T-helper 2 cell treated with Interferon-gamma antibody and Interleukin-4, amounts not matched to agents 5 μg/mL and 100 μg/mL, for 36 hours (primary cell): ENCODE measurements around the gene ITGAD.
"Not testable (repeated sequence)": the region's sequence is repeated elsewhere in the genome, so short reads cannot be mapped to it uniquely, and the experiment has no call there.

Experiments
- DNase-seq: peaks from one replicate; pipeline ENCODE4 v3.0.0; 2021; ENCODE audit warnings: low spot score
- H3K27ac Mint-ChIP-seq: one replicate; pipeline ENCODE4 v1.8.0; 2021; ENCODE audit warnings: mild to moderate bottlenecking, mixed read lengths
- H3K27me3 Mint-ChIP-seq: one replicate; pipeline ENCODE4 v1.8.0; 2021; ENCODE audit warnings: low read depth, mixed read lengths
- H3K36me3 Mint-ChIP-seq: one replicate; pipeline ENCODE4 v1.8.0; 2021; ENCODE audit warnings: low read depth, mixed read lengths
- H3K4me1 Mint-ChIP-seq: one replicate; pipeline ENCODE4 v1.8.0; 2021; ENCODE audit warnings: low read depth, mixed read lengths
- H3K4me3 Mint-ChIP-seq: one replicate; pipeline ENCODE4 v1.8.0; 2022; ENCODE audit warnings: mild to moderate bottlenecking, moderate library complexity, mixed read lengths
- H3K9me3 Mint-ChIP-seq: one replicate; pipeline ENCODE4 v1.8.0; 2021; ENCODE audit warnings: mixed read lengths

ITGAD gene

GRCh38 chr16:31403590-31404352 is 10.6 kb downstream of the ITGAD start:
- no peak overlapping the region for H3K4me3 Mint-ChIP-seq
- DNase-seq, result no peak
- peaks cover 14% of the 10 kb centered on the region for H3K9me3 Mint-ChIP-seq
- peaks cover 10% of the 10 kb centered on the region for H3K36me3 Mint-ChIP-seq
- peaks cover 19% of the 10 kb centered on the region for H3K4me1 Mint-ChIP-seq
- peaks cover 5% of the 10 kb centered on the region for H3K27me3 Mint-ChIP-seq
- H3K27ac Mint-ChIP-seq, result no peak overlapping the region

DNA sequence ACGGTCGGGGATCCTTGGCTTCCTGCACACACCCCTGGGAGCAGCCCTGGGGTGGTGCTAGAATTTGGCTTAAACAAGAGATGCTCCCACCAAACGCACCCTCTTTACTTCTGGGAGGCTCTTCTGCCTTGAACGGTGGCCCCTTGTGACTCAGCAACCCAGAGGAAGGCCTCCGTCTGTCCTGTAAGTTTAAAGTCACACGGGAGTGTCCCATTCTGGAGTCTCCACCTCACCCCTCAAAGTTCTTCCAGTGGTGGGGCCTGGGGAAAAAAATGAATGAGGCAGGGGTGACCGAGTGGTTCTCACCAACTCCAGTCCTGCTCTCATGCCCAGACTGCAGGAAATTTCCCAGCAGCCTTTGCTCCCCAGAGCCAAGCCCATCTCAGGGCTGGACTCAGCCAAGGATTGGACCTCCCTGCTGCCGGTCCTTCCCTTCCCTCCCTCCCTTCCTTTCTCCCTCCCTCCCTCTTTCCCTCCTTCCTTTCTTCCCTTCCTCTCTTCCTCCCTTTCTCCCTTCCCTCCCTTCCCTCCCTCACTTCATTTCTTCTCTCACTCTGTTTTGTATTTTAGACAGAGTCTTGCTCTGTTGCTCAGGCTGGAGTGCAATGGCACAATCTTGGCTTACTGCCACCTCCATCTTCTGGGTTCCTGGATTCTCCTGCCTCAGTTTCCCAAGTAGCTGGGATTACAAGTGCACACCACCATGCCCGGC is 11.4 kb downstream of the ITGAD start:
- DNase-seq, result no peak
- Mint-ChIP-seq H3K27ac (no peak overlapping the region), H3K27me3 (peaks cover 5% of the 10 kb centered on the region), H3K4me3 (no peak overlapping the region), H3K9me3 (peaks cover 6% of the 10 kb centered on the region), H3K4me1 (peaks cover 19% of the 10 kb centered on the region), H3K36me3 (peaks cover 4% of the 10 kb centered on the region)

DNA sequence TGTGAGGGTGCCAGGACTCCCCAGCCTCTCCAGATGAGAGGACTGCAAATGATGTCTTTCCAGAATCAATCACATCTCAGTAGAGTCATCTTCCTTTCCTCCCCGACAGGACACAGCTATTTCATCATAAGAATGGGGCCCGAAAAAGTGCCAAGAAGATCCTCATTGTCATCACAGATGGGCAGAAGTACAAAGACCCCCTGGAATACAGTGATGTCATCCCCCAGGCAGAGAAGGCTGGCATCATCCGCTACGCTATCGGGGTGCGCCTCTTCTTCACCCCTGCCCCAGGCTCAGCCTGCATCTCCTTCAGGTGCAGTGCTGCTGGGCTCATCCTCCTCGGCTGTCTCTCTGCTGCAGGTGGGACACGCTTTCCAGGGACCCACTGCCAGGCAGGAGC is 14.3 kb downstream of the ITGAD start:
- H3K36me3 Mint-ChIP-seq, result no peaks in the 10 kb centered on the region
- no peak overlapping the region for H3K4me3 Mint-ChIP-seq
- DNase-seq, result no peak
- H3K27ac Mint-ChIP-seq, result no peak overlapping the region
- H3K4me1 Mint-ChIP-seq, result peaks cover 9% of the 10 kb centered on the region
- peaks cover 5% of the 10 kb centered on the region for H3K27me3 Mint-ChIP-seq
- H3K9me3 Mint-ChIP-seq, result no peaks in the 10 kb centered on the region

- H3K4me3 Mint-ChIP-seq, result no peak overlapping the region
- peaks cover 5% of the 10 kb centered on the region for H3K27me3 Mint-ChIP-seq
- H3K9me3 Mint-ChIP-seq, result no peaks in the 10 kb centered on the region
- H3K4me1 Mint-ChIP-seq, result peaks cover 15% of the 10 kb centered on the region
- DNase-seq, result no peak
- no peaks in the 10 kb centered on the region for H3K36me3 Mint-ChIP-seq
- no peak overlapping the region for H3K27ac Mint-ChIP-seq
Measured at GRCh38 chr16:31409433-31409832, 16.3 kb downstream of the ITGAD start.

GRCh38 chr16:31410082-31410481 is 16.9 kb downstream of the ITGAD start:
- Mint-ChIP-seq H3K27ac (no peak overlapping the region), H3K4me1 (peaks cover 19% of the 10 kb centered on the region), H3K36me3 (no peaks in the 10 kb centered on the region), H3K27me3 (peaks cover 5% of the 10 kb centered on the region), H3K9me3 (no peaks in the 10 kb centered on the region), H3K4me3 (no peak overlapping the region)
- DNase-seq, result no peak

DNA sequence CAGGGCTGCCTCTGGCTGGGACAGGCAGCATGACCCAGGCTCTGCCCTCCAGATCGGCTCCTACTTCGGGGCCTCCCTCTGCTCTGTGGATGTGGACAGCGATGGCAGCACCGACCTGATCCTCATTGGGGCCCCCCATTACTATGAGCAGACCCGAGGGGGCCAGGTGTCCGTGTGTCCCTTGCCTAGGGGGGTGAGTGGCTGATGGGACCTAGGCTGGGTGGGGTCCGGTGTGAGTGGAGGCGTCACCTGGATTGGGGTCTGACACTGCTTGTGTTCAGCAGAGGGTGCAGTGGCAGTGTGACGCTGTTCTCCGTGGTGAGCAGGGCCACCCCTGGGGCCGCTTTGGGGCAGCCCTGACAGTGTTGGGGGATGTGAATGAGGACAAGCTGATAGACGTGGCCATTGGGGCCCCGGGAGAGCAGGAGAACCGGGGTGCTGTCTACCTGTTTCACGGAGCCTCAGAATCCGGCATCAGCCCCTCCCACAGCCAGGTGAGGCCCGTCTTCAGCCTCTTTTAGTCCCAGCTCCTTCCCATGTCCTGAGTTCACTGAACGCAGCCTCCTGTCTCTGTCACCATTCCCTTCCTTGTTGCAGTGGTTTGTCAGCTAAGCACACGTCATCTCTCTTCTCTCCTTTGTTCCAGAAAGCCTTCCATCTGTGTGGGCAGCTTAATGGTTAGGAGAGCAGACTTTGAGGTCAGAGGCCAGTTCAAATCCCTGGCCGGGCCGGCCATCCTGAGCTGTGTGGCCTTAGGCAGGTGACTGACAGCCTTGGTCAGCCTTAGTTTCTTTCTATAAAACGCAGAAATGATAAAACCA is 18.1 kb downstream of the ITGAD start:
- no peak for DNase-seq
- Mint-ChIP-seq H3K4me1 (peaks cover 28% of the 10 kb centered on the region), H3K27ac (no peak overlapping the region), H3K4me3 (no peak overlapping the region), H3K36me3 (no peaks in the 10 kb centered on the region), H3K9me3 (no peaks in the 10 kb centered on the region), H3K27me3 (peaks cover 5% of the 10 kb centered on the region)

GRCh38 chr16:31412750-31413149 is 19.6 kb downstream of the ITGAD start:
- DNase-seq, result no peak
- H3K4me1 Mint-ChIP-seq, result peaks cover 34% of the 10 kb centered on the region
- no peak overlapping the region for H3K4me3 Mint-ChIP-seq
- no peaks in the 10 kb centered on the region for H3K36me3 Mint-ChIP-seq
- H3K9me3 Mint-ChIP-seq, result no peaks in the 10 kb centered on the region
- H3K27me3 Mint-ChIP-seq, result peaks cover 5% of the 10 kb centered on the region
- H3K27ac Mint-ChIP-seq, result no peak overlapping the region

- no peaks in the 10 kb centered on the region for H3K36me3 Mint-ChIP-seq
- H3K4me1 Mint-ChIP-seq, result peaks cover 38% of the 10 kb centered on the region
- H3K27me3 Mint-ChIP-seq, result peaks cover 4% of the 10 kb centered on the region
- no peak overlapping the region for H3K4me3 Mint-ChIP-seq
- H3K9me3 Mint-ChIP-seq, result no peaks in the 10 kb centered on the region
- no peak overlapping the region for H3K27ac Mint-ChIP-seq
- DNase-seq, result no peak
Measured at GRCh38 chr16:31413381-31413780, 20.2 kb downstream of the ITGAD start.

DNA sequence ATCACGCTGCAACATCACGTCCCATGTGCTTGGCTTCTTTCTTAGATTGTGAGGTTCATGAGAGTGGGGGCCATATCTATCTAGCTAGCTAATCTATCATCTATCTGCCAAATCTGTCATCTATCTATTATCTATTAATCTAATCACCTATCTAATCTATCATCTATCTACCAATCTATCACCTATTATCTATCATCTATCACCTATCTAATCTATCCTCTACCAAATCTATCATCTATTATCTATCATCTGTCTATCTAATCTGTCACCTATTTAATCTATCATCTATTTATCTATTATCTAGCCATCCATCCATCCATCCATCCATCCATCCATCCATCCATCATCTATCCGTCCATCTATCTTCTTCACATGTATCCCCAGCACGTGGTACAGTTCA is 20.8 kb downstream of the ITGAD start:
- H3K4me3 Mint-ChIP-seq, result no peak overlapping the region
- DNase-seq, result no peak
- H3K27ac Mint-ChIP-seq, result no peak overlapping the region
- H3K4me1 Mint-ChIP-seq, result peaks cover 38% of the 10 kb centered on the region
- no peaks in the 10 kb centered on the region for H3K27me3 Mint-ChIP-seq
- H3K9me3 Mint-ChIP-seq, result no peaks in the 10 kb centered on the region
- no peaks in the 10 kb centered on the region for H3K36me3 Mint-ChIP-seq

DNA sequence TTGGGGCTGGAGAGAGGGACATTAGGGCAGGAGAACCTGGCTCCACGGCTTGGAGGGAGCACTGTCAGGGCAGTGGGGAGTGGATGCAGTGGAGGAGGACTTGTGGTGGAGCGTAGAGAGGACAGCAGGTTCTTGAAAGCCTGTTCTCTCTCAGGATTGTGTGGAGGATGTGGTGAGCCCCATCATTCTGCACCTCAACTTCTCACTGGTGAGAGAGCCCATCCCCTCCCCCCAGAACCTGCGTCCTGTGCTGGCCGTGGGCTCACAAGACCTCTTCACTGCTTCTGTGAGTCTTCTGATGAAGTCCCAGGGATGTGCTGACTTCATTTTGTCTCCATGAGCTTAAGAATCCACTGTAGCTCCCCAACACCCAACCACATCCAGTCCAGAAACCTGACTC is 21.6 kb downstream of the ITGAD start:
- H3K4me1 Mint-ChIP-seq, result peaks cover 38% of the 10 kb centered on the region
- no peaks in the 10 kb centered on the region for H3K36me3 Mint-ChIP-seq
- H3K4me3 Mint-ChIP-seq, result peak overlapping the region; percentile 19
- H3K27ac Mint-ChIP-seq, result peak overlapping the region; percentile 60
- no peaks in the 10 kb centered on the region for H3K27me3 Mint-ChIP-seq
- no peak for DNase-seq
- no peaks in the 10 kb centered on the region for H3K9me3 Mint-ChIP-seq

DNA sequence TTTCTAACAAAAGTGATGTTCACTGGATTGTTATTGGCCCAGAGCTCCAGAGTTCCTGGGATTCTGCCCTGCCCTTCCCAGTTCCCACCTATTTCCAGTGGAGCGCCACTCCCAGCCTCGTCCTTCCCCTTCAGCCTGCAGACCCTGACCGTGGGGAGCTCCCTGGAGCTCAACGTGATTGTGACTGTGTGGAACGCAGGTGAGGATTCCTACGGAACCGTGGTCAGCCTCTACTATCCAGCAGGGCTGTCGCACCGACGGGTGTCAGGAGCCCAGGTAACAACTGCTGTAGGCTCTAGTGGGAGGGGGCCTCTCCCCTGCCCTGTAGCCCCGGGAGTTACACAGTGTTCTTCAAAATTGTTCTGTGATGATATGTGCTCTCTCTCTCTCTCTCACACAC is 23.2 kb downstream of the ITGAD start:
- peaks cover 47% of the 10 kb centered on the region for H3K4me1 Mint-ChIP-seq
- no peaks in the 10 kb centered on the region for H3K27me3 Mint-ChIP-seq
- no peaks in the 10 kb centered on the region for H3K9me3 Mint-ChIP-seq
- peaks cover 3% of the 10 kb centered on the region for H3K36me3 Mint-ChIP-seq
- H3K27ac Mint-ChIP-seq, result no peak overlapping the region
- no peak for DNase-seq
- no peak overlapping the region for H3K4me3 Mint-ChIP-seq

- not testable (repeated sequence) for H3K9me3 Mint-ChIP-seq, DNase-seq, H3K27me3 Mint-ChIP-seq, H3K27ac Mint-ChIP-seq, H3K4me3 Mint-ChIP-seq, H3K36me3 Mint-ChIP-seq
- peaks cover 53% of the 10 kb centered on the region for H3K4me1 Mint-ChIP-seq
Measured at GRCh38 chr16:31417036-31417435, 23.9 kb downstream of the ITGAD start.

DNA sequence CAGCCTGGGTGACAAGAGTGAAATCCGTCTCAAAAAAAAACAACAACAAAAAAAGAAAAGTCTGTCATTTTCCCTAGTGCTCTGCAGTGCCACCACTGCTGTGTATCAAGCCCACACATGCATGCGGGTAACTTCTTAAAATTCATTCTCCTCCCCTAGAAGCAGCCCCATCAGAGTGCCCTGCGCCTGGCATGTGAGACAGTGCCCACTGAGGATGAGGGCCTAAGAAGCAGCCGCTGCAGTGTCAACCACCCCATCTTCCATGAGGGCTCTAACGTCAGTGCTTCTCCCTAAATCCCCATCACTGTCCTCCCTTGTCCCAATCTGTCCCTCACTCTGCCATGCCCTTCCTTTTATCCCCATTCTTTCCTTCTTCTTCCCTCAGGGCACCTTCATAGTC is 24.8 kb downstream of the ITGAD start:
- Mint-ChIP-seq H3K4me1 (peaks cover 59% of the 10 kb centered on the region), H3K36me3 (peaks cover 3% of the 10 kb centered on the region), H3K9me3 (no peaks in the 10 kb centered on the region), H3K27me3 (no peaks in the 10 kb centered on the region), H3K4me3 (no peak overlapping the region), H3K27ac (no peak overlapping the region)
- DNase-seq, result no peak

GRCh38 chr16:31420037-31420436 is 26.9 kb downstream of the ITGAD start:
- H3K27me3 Mint-ChIP-seq, result no peaks in the 10 kb centered on the region

More at GRCh38 chr16:31420037-31420436, 26.9 kb downstream of the ITGAD start:
- Mint-ChIP-seq H3K4me1 (peaks cover 53% of the 10 kb centered on the region), H3K9me3 (no peaks in the 10 kb centered on the region), H3K27ac (peak overlapping the region; percentile 86), H3K36me3 (peaks cover 3% of the 10 kb centered on the region), H3K4me3 (peak overlapping the region; percentile 62)
- DNase-seq, result peak; percentile 33
